ENCODE measurements around the gene ZNF841. TPM values are rescaled to one million over a fixed set of nuclear protein-coding genes. Genes with fewer than 3 reads are reported as not detected.
"Not testable (repeated sequence)": the region's sequence is repeated elsewhere in the genome, so short reads cannot be mapped to it uniquely, and the experiment has no call there.

The ZNF841 gene
- polyA plus RNA-seq, 2 donors, result 8.1 to 8.5 TPM

GRCh38 chr19:52086481-52086880 lies 9.1 kb downstream of the ZNF841 start:
- Histone ChIP-seq H3K4me1 (ENCODE audit: control insufficient read depth in 2 of 2, insufficient read depth in 2 of 2, low read length in 1 of 2) (no peaks in the 10 kb centered on the region), H3K9me3 (ENCODE audit: control insufficient read depth in 2 of 2, insufficient read depth in 1 of 2, low read depth in 1 of 2, low read length in 1 of 2) (peaks cover 3 to 13% of the 10 kb centered on the region in 2 donors), H3K4me3 (ENCODE audit: low read depth in 1 of 2, low read length in 2 of 2) (no peak overlapping the region), H3K27me3 (ENCODE audit: control insufficient read depth in 1 of 2, insufficient read depth in 2 of 2, low read length in 2 of 2) (no peaks in the 10 kb centered on the region), H3K27ac (ENCODE audit: low read depth in 2 of 2, low read length in 1 of 2) (peak overlapping the region in 1 of 2 donors; percentile 64), H3K36me3 (ENCODE audit: control insufficient read depth in 2 of 2, insufficient read depth in 2 of 2, low read length in 1 of 2) (peaks cover 15 to 16% of the 10 kb centered on the region in 2 donors)

- Histone ChIP-seq H3K9me3 (ENCODE audit: control insufficient read depth in 2 of 2, insufficient read depth in 1 of 2, low read depth in 1 of 2, low read length in 1 of 2) (peaks cover 16 to 30% of the 10 kb centered on the region in 2 donors), H3K4me1 (ENCODE audit: control insufficient read depth in 2 of 2, insufficient read depth in 2 of 2, low read length in 1 of 2) (no peaks in the 10 kb centered on the region), H3K27me3 (ENCODE audit: control insufficient read depth in 1 of 2, insufficient read depth in 2 of 2, low read length in 2 of 2) (no peaks in the 10 kb centered on the region), H3K36me3 (ENCODE audit: control insufficient read depth in 2 of 2, insufficient read depth in 2 of 2, low read length in 1 of 2) (peaks cover 27 to 29% of the 10 kb centered on the region in 2 donors), H3K27ac (ENCODE audit: low read depth in 2 of 2, low read length in 1 of 2) (no peak overlapping the region), H3K4me3 (ENCODE audit: low read depth in 1 of 2, low read length in 2 of 2) (no peak overlapping the region)
- 96 to 97% methylated on average over 5 of the region's 5 CpGs for whole genome bisulfite sequencing, 2 donors
These were observed 25.1 kb downstream of the ZNF841 start for GRCh38 chr19:52070496-52070895.

- Histone ChIP-seq H3K27ac (ENCODE audit: low read depth in 2 of 2, low read length in 1 of 2) (no peak overlapping the region), H3K27me3 (ENCODE audit: control insufficient read depth in 1 of 2, insufficient read depth in 2 of 2, low read length in 2 of 2) (no peaks in the 10 kb centered on the region), H3K4me3 (ENCODE audit: low read depth in 1 of 2, low read length in 2 of 2) (peak overlapping the region in 1 of 2 donors; percentile 8), H3K9me3 (ENCODE audit: control insufficient read depth in 2 of 2, insufficient read depth in 1 of 2, low read depth in 1 of 2, low read length in 1 of 2) (peaks cover 18 to 30% of the 10 kb centered on the region in 2 donors), H3K4me1 (ENCODE audit: control insufficient read depth in 2 of 2, insufficient read depth in 2 of 2, low read length in 1 of 2) (no peaks in the 10 kb centered on the region), H3K36me3 (ENCODE audit: control insufficient read depth in 2 of 2, insufficient read depth in 2 of 2, low read length in 1 of 2) (peaks cover 24% of the 10 kb centered on the region in 2 donors)
- WGBS, 2 donors, result 88 to 90% methylated on average over 2 of the region's 2 CpGs
These were observed 25.9 kb downstream of the ZNF841 start for GRCh38 chr19:52069653-52070052.

- 98% methylated on average over 6 of the region's 6 CpGs for WGBS, 2 donors
- H3K27me3 ChIP-seq (ENCODE audit: control insufficient read depth in 1 of 2, insufficient read depth in 2 of 2, low read length in 2 of 2), result no peaks in the 10 kb centered on the region
- H3K27ac ChIP-seq (ENCODE audit: low read depth in 2 of 2, low read length in 1 of 2), result no peak overlapping the region
- peaks cover 24 to 27% of the 10 kb centered on the region in 2 donors for H3K36me3 ChIP-seq (ENCODE audit: control insufficient read depth in 2 of 2, insufficient read depth in 2 of 2, low read length in 1 of 2)
- no peaks in the 10 kb centered on the region for H3K4me1 ChIP-seq (ENCODE audit: control insufficient read depth in 2 of 2, insufficient read depth in 2 of 2, low read length in 1 of 2)
- no peak overlapping the region for H3K4me3 ChIP-seq (ENCODE audit: low read depth in 1 of 2, low read length in 2 of 2)
- peaks cover 21 to 36% of the 10 kb centered on the region in 2 donors for H3K9me3 ChIP-seq (ENCODE audit: control insufficient read depth in 2 of 2, insufficient read depth in 1 of 2, low read depth in 1 of 2, low read length in 1 of 2)
These were observed 29.2 kb downstream of the ZNF841 start for GRCh38 chr19:52066258-52066863.

DNA sequence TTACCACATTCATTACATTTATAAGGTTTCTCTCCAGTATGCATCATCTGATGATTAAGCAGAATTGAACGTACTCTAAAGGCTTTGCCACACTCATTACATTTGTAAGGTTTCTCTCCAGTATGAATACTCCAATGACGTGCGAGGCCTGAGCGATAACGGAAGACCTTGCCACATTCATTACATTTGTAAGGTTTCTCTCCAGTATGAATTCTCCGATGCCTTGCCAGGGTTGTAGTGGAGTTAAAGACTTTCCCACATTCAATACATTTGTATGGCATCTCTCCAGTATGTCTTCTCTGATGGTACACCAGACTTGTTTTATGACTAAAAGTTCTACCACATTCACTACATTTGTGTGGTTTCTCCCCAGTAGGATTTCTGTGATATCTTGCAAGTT lies 30.2 kb downstream of the ZNF841 start:
- WGBS, 2 donors, result 98% methylated on average over 6 of the region's 6 CpGs
- Histone ChIP-seq H3K36me3 (ENCODE audit: control insufficient read depth in 2 of 2, insufficient read depth in 2 of 2, low read length in 1 of 2) (peaks cover 19 to 23% of the 10 kb centered on the region in 2 donors), H3K4me3 (ENCODE audit: low read depth in 1 of 2, low read length in 2 of 2) (no peak overlapping the region)

GRCh38 chr19:52056480-52056879 lies 39.1 kb downstream of the ZNF841 start:
- H3K27me3 ChIP-seq (ENCODE audit: control insufficient read depth in 1 of 2, insufficient read depth in 2 of 2, low read length in 2 of 2); H3K27ac ChIP-seq (ENCODE audit: low read depth in 2 of 2, low read length in 1 of 2); H3K4me1 ChIP-seq (ENCODE audit: control insufficient read depth in 2 of 2, insufficient read depth in 2 of 2, low read length in 1 of 2); H3K36me3 ChIP-seq (ENCODE audit: control insufficient read depth in 2 of 2, insufficient read depth in 2 of 2, low read length in 1 of 2); H3K4me3 ChIP-seq (ENCODE audit: low read depth in 1 of 2, low read length in 2 of 2): not testable (repeated sequence)
- peaks cover 9 to 12% of the 10 kb centered on the region in 2 donors for H3K9me3 ChIP-seq (ENCODE audit: control insufficient read depth in 2 of 2, insufficient read depth in 1 of 2, low read depth in 1 of 2, low read length in 1 of 2)
- WGBS, 2 donors, result 97 to 99% methylated on average over 3 of the region's 3 CpGs

More for the DNA sequence above, 30.2 kb downstream of the ZNF841 start:
- no peak overlapping the region for H3K27ac ChIP-seq (ENCODE audit: low read depth in 2 of 2, low read length in 1 of 2)
- H3K9me3 ChIP-seq (ENCODE audit: control insufficient read depth in 2 of 2, insufficient read depth in 1 of 2, low read depth in 1 of 2, low read length in 1 of 2), result peaks cover 24 to 36% of the 10 kb centered on the region in 2 donors
- no peaks in the 10 kb centered on the region for H3K27me3 ChIP-seq (ENCODE audit: control insufficient read depth in 1 of 2, insufficient read depth in 2 of 2, low read length in 2 of 2)
- no peaks in the 10 kb centered on the region for H3K4me1 ChIP-seq (ENCODE audit: control insufficient read depth in 2 of 2, insufficient read depth in 2 of 2, low read length in 1 of 2)

DNA sequence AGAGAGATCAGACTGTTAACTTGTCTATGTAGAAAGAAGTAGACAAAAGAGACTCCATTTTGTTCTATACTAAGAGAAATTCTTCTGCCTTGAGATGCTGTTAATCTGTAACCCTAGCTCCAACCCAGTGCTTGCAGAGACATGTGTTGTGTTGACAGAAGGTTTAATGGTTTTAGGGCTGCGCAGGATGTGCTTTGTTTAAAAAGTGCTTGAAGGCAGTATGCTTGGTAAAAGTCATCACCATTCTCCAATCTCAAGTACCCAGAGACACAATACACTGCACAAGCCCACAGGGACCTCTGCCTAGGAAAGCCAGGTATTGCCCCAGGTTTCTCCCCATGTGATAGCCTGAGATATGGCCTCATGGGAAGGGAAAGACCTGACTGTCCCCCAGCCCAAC lies 43.8 kb downstream of the ZNF841 start:
- H3K27ac ChIP-seq (ENCODE audit: low read depth in 2 of 2, low read length in 1 of 2); H3K4me3 ChIP-seq (ENCODE audit: low read depth in 1 of 2, low read length in 2 of 2); H3K27me3 ChIP-seq (ENCODE audit: control insufficient read depth in 1 of 2, insufficient read depth in 2 of 2, low read length in 2 of 2); H3K4me1 ChIP-seq (ENCODE audit: control insufficient read depth in 2 of 2, insufficient read depth in 2 of 2, low read length in 1 of 2); H3K36me3 ChIP-seq (ENCODE audit: control insufficient read depth in 2 of 2, insufficient read depth in 2 of 2, low read length in 1 of 2): not testable (repeated sequence)
- WGBS, 2 donors, result 53 to 61% methylated on average over 1 of the region's 1 CpG
- peaks cover 3 to 13% of the 10 kb centered on the region in 2 donors for H3K9me3 ChIP-seq (ENCODE audit: control insufficient read depth in 2 of 2, insufficient read depth in 1 of 2, low read depth in 1 of 2, low read length in 1 of 2)

DNA sequence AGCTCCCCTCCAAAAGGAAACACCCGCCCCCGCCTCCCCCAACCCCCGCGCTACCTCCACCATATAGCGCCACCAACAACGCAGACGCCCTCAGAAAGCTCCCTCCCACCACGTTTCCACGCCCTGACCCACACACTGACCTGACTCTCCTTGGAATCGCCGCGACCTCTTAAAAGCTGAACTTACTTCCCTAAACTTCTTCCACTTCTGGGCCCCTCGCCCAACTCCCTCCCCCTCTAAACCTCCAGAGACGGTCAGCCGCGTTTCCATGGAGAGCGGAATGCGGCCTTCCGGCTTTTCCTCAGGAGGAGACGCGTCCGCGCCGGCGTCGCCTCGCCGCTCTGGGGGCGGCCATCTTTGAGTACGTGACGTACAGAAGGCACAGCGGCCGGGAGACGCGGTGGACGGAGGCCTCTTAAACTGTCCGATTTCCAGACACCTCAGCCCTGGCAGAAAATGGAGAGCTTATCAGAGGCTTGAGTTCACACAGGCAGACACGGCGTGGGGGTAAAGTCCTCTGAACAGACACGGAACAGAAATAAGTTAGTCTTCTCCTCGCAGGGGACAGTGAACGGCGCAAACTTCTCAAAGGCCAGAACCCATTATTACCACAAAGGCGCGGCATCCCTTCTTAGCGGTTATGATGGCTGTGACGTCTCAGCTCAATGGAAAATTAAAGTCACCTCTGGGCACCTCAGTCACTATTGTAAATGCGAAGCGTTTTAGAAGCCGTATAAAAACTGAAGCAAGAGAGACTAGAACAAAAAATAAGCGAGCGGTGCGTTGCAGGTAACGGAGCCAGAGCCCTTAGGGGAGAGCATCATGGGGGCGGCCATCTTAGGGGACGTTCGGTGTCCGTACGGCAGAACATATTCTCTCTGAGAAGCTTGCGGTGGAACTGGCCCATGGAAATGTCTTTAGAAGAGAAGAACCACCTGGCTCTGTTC lies 46.7 kb downstream of the ZNF841 start, which contains the start of gene ZNF432:
Gene ZNF432, minus strand, starts transcription at position 284 of the 947 bp plus-strand sequence. CDS start 1,970 bp downstream, outside the sequence.
- 0 to 1% methylated on average over 60 of the region's 60 CpGs for WGBS, 2 donors
- Histone ChIP-seq H3K36me3 (ENCODE audit: control insufficient read depth in 2 of 2, insufficient read depth in 2 of 2, low read length in 1 of 2) (peaks cover 0 to 5% of the 10 kb centered on the region in 2 donors), H3K9me3 (ENCODE audit: control insufficient read depth in 2 of 2, insufficient read depth in 1 of 2, low read depth in 1 of 2, low read length in 1 of 2) (peaks cover 3 to 13% of the 10 kb centered on the region in 2 donors), H3K27me3 (ENCODE audit: control insufficient read depth in 1 of 2, insufficient read depth in 2 of 2, low read length in 2 of 2) (no peaks in the 10 kb centered on the region), H3K4me1 (ENCODE audit: control insufficient read depth in 2 of 2, insufficient read depth in 2 of 2, low read length in 1 of 2) (no peaks in the 10 kb centered on the region), H3K27ac (ENCODE audit: low read depth in 2 of 2, low read length in 1 of 2) (peak within 1 kb of the TSS; percentile 82 to 99), H3K4me3 (ENCODE audit: low read depth in 1 of 2, low read length in 2 of 2) (peak within 1 kb of the TSS; percentile 62 to 93)

DNA sequence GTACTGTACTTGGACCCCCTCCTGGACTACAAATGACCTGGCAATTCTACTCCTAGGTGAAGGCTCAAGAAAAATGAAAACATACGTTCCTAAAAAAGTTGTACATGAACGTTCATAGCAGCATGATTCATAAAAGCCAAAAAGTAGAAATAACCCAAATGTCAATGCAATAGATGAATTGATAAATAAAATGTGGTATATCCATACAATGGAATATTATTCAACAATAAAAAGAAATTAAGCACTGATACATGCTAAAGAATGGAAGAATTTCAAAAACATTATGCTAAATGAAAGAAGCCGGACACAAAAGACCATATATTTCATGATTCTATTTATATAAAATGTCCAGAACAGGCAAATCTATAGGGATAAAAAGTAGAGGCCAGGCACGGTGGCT lies 56.4 kb downstream of the ZNF841 start:
- Histone ChIP-seq H3K4me3 (ENCODE audit: low read depth in 1 of 2, low read length in 2 of 2) (no peak overlapping the region), H3K27ac (ENCODE audit: low read depth in 2 of 2, low read length in 1 of 2) (no peak overlapping the region), H3K36me3 (ENCODE audit: control insufficient read depth in 2 of 2, insufficient read depth in 2 of 2, low read length in 1 of 2) (peaks cover 31 to 50% of the 10 kb centered on the region in 2 donors), H3K9me3 (ENCODE audit: control insufficient read depth in 2 of 2, insufficient read depth in 1 of 2, low read depth in 1 of 2, low read length in 1 of 2) (peaks cover 14 to 39% of the 10 kb centered on the region in 2 donors), H3K4me1 (ENCODE audit: control insufficient read depth in 2 of 2, insufficient read depth in 2 of 2, low read length in 1 of 2) (no peaks in the 10 kb centered on the region), H3K27me3 (ENCODE audit: control insufficient read depth in 1 of 2, insufficient read depth in 2 of 2, low read length in 2 of 2) (no peaks in the 10 kb centered on the region)
- WGBS, 2 donors, result 97 to 98% methylated on average over 4 of the region's 4 CpGs
